NCI-H2227 (cell line): ENCODE measurements around the gene ASNSD1.
"Not testable (repeated sequence)": the region's sequence is repeated elsewhere in the genome, so short reads cannot be mapped to it uniquely, and the experiment has no call there.

Experiments used
- DNase-seq: peaks from one replicate; lab custom pipeline; 2025; ENCODE audit not compliant: unreplicated experiment; lab: John Stamatoyannopoulos, UW

The ASNSD1 gene

DNA sequence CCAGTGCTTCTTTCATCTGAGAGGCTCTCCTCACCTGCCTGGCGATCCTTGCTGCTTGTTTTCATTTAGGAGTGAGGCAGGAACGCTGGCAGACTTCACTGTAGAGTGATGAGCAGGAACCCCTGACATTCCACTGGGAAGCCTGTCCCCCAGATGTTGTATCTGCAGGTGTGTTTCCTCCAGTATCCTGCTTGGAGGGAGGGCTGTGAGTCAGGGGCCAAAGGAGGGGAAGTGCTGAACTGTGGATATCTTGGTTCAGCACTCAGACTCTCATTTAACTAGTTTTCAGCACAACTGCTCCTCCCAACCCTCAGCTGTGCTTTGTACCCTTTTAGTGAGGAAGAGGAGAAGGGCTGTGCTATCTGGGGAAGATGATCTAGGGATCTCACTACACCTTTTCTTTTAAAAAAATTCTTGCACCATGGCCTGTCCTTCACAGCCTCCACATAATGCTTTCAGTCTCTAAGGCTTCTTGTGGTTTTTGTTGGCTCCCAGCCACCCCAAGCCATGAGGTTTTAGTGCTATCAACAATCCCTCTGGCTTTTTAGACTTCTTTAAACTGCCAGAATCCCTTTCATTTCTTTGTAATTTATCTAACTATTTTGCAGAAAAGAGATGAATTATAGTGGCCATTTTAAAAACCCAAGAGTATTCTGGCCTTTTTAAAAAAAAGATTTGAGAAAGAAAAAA, 24.4 kb downstream of the ASNSD1 start:
- no peak for DNase-seq

DNA sequence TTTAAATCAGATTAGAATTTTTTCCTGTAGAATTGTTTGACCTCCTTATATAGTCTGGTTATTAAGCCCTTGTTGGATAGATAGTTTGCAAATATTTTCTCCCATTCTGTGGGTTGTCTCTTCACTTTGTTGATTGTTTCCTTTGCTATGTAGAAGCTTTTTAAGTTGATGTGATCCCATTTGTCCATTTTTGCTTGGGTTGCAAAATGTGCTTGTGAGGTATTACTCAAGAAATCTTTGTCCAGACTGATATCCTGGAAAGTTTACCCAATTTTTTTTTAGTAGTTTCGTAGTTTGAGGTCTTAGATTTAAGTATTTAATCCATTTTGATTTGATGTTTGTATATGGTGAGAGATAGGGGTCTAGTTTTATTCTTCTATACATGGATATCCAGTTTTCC, 26.5 kb downstream of the ASNSD1 start:
- not testable (repeated sequence) for DNase-seq

DNA sequence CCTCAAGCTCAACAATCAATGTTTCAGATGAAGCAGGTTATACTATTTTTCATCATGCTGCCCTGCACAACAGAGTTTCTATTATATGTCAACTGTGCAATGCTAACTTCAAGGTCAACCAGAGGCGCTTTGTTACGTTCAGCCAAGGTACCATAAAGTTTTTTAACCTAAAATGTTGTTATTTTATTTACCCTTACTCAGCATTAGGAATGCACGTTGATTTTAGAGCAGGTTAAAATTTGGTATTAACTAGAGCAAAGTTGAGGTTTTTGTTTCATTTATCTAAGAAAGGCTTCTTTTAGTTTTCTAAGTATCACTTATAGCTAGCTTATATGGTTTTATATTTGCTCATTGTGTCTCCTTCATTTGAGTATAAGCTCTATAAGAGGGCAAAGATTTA, 35.0 kb downstream of the ASNSD1 start:
- no peak for DNase-seq

DNA sequence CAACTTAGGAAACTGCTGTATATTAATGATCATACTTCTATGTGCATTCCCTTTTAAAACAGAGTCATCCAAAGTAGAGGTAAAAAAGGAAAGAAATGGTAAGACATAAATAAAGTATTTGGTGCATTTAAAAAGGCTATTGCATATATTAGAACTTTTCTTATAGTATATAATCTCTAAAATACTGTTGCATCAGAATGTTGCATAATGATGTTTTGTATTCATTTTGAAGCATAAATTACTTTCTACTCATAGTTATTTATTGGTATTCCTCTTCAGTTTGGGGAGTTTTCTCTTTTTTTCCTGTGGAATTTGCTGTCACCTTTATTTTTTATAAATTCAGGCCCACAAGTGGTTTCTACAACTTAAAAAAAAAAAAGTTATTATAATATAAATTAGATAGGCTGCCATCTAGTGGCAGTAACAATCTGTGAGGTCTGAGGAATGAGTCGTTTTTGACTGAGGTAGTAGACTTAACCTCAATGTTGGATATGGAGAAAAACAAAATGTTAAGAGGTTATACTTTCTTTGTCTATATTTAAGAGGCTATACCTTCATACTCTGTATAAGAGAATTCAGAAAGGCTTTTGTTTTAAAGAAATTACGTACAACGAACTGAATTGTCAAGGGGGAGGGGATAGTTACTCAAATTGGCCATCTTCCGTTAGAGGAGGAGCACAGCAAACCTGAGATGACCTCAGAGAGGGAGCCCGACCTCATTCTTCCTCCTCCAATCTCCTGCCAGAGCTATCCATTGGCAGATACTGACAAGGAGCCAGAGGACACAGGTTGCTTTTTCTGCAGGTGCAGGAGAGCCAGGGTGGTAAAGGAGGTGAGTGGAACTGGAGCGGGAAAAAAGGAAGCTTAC, 37.0 kb downstream of the ASNSD1 start:
- peak; percentile 75 for DNase-seq

DNA sequence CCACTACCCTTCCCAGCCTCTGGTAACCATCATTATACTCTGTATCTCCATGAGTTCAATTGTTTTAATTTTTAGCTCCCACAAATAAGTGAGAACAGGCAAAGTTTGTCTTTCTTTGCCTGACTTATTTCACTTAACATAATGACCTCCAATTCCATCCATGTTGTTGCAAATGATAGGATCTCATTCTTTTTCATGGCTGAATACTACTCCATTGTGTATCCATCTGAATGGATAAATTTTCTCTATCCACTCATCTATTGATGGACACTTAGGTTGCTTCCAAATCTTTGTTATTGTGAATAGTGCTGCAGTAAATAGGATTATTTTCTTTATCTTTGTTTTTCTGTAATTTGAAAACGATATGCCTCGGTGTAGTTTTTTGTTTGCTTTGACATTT, 39.4 kb downstream of the ASNSD1 start:
- DNase-seq = no peak

DNA sequence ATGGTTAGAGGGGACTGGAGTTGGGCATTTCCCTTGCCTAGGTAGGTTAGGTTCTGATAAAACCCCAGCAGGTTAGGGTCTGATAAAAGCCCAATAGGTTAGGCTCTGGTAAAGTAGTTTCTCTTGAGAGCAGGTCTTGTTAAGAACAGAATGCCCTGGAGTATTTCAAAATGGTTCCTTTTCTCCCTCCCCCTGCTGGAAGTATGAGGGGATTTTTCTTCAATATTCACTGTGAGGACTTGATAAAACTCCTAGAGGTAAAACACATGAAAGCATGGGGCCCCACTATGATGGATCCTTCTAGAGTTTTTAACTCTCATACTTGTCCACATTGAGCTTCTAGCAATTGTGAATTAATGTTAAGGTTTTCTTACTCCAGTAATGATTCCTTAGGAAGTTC, 40.8 kb downstream of the ASNSD1 start:
- no peak for DNase-seq

DNA sequence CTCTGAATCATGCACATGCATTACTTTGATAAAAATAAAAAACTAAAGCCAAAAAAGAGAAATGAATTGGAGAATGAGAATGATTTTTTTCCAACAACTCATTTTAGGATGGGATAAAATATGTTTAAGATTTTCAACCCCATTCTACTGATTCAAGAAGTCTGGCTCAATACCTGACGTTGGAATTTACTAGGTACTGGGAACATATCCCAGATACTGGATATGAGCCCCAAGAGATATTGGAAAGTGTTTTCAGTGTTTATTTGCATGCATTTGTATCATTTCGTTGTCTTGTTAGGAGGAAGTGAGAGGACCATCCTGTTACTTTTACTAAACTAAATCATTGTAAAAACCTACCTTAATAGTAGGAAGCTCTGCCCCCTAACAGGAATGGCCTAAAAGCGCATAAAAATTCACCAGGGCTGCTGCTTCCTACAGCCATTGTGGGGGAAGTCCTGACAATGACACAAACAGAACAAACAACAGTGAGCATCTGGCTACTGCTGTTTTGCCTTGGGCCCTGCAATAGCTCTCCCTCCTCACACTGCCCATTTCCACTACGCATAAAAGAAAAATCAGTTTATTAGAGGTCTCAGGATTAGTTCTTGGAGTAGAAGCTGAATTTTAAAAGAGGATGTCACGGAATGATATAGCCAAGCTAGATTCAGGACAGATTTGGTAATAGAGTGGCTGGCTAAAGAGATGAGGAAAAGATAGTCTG, 48.4 kb downstream of the ASNSD1 start:
- DNase-seq = no peak

DNA sequence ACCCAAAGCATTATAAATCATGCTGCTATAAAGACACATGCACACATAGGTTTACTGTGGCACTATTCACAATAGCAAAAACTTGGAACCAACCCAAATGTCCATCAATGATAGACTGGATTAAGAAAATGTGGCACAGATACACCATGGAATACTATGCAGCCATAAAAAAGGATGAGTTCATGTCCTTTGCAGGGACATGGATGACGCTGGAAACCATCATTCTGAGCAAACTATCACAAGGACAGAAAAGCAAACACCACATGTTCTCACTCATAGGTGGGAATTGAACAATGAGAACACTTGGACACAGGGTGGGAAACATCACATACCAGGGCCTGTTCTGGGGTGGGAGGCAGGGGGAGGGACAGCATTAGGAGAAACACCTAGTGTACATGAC, 56.3 kb downstream of the ASNSD1 start:
- DNase-seq = not testable (repeated sequence)

DNA sequence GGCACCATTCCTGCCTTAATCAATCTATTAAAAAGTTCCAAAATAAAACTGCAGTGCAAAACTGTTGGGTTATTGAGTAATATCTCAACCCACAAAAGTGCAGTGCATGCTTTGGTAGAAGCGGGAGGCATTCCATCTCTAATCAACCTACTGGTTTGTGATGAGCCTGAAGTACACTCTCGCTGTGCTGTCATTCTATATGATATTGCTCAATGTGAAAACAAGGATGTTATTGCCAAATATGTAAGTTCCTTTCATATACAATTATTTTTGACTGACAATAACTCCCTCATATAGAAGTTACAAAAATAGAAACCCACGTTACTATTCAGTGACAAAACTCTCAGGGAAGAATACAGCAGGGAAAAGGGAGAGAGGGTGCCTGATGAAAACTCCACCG, 58.3 kb downstream of the ASNSD1 start:
- DNase-seq = no peak
